ENCODE results near the gene MFSD11. TPM values are rescaled to one million over a fixed set of nuclear protein-coding genes. Genes with fewer than 3 reads are reported as not detected.

MFSD11 gene
- total RNA-seq, 1 experiment from 2014 or later = 40.4 TPM

DNA sequence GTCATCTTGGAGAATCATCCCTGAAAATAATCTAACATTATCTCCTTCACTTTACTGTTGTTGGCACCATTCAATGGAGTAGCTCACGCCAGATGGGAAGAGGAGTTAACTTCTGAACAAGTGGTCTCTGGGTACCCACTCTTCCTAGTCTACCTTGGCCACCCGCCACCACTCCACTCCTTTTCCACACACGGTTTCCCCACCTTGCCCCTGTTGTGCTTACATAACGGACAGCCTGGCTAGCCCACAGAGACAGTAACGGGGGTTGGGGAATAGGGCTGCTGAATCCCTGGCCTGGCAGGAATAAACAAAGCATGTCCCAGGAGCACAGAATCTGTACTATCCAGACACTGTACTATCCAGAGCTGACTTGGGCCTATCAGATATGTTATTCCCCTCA, 23.6 kb upstream of the MFSD11 start:
- intact Hi-C loops (cut with micrococcal nuclease; ENCODE audit: unreplicated experiment) = loop anchor here (2.0 to 5.0 kb wide), 3 partner anchors 28 to 158 kb away; no protein-coding TSS in a partner anchor
- Histone ChIP-seq H3K9me3 (no peaks in the 10 kb centered on the region), H3K27me3 (replicated peaks; ENCODE audit: control insufficient read depth, insufficient read depth, low read length) (no peaks in the 10 kb centered on the region), H3K4me1 (peaks cover 8% of the 10 kb centered on the region), H3K4me3 (ENCODE audit: low read depth, low read length) (no peak overlapping the region), H3K36me3 (ENCODE audit: control insufficient read depth, insufficient read depth, low read length) (peaks cover 3% of the 10 kb centered on the region)
- POLR2A ChIA-PET = no interaction called here
- H3K9me3 Mint-ChIP-seq (ENCODE audit: unreplicated experiment) = no peaks in the 10 kb centered on the region
- no peak for DNase-seq
- H3K36me3 Mint-ChIP-seq (ENCODE audit: insufficient read depth, unreplicated experiment) = peaks cover 50% of the 10 kb centered on the region
- no peak overlapping the region for H3K27ac Mint-ChIP-seq (ENCODE audit: unreplicated experiment)
- peaks cover 16% of the 10 kb centered on the region for H3K4me1 Mint-ChIP-seq (ENCODE audit: low read depth, unreplicated experiment)
- H3K27me3 Mint-ChIP-seq (ENCODE audit: insufficient read depth, unreplicated experiment) = no peaks in the 10 kb centered on the region
- BruUV-seq (replicated peaks) = no TSS peak
- CTCF ChIA-PET = interaction anchor here (1.1 to 1.3 kb wide), 2 partner anchors 33 to 74 kb away, joined by 3 to 4 read pairs; no protein-coding TSS in a partner anchor
- no peak overlapping the region for H3K4me3 Mint-ChIP-seq (ENCODE audit: unreplicated experiment)
- TF ChIP-seq, protein P1, sequence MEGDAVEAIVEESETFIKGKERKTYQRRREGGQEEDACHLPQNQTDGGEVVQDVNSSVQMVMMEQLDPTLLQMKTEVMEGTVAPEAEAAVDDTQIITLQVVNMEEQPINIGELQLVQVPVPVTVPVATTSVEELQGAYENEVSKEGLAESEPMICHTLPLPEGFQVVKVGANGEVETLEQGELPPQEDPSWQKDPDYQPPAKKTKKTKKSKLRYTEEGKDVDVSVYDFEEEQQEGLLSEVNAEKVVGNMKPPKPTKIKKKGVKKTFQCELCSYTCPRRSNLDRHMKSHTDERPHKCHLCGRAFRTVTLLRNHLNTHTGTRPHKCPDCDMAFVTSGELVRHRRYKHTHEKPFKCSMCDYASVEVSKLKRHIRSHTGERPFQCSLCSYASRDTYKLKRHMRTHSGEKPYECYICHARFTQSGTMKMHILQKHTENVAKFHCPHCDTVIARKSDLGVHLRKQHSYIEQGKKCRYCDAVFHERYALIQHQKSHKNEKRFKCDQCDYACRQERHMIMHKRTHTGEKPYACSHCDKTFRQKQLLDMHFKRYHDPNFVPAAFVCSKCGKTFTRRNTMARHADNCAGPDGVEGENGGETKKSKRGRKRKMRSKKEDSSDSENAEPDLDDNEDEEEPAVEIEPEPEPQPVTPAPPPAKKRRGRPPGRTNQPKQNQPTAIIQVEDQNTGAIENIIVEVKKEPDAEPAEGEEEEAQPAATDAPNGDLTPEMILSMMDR (IDR thresholded peaks at IDR 0.05; ENCODE audit: insufficient read depth in 1 of 2, low read depth in 1 of 2, low read length in 1 of 2, severe bottlenecking in 1 of 2, unreplicated experiment in 1 of 2) = no peak

DNA sequence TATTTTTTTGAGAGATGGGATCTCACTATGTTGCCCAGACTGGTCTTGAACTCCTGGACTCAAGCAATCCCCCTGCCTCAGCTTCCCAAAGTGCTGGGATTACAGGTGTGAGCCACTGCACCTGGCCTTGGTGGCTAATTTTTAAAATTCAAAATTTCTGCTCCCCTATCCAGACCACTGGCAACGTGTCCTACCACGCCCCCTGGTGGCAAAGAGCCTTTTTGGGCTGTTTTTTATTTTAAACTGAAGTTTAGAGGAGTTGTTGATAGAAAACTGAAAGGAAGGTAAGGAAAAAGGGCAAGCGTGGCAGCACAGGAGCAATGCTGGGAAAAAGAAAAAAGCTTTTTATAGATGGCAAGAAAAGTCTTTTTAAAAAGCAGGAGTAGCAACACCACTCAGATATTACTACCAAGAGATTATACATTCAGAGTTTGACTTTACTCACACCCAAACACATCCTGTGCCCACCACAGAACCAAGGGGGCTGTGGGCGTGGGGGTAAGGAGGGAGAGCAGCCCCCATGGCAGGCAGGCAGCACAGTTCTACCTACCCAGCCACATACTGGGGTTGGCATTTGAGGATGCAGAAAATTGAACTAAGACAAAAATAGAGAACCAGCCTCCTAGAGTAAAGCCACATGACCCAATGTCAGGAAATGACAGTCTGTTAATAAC, 23.0 kb upstream of the MFSD11 start:
- ChIA-PET POLR2A (no interaction called here), CTCF (no interaction called here)
- TF ChIP-seq, protein P1 (IDR thresholded peaks at IDR 0.05; ENCODE audit: insufficient read depth in 1 of 2, low read depth in 1 of 2, low read length in 1 of 2, severe bottlenecking in 1 of 2, unreplicated experiment in 1 of 2) = peak; percentile 82 to 89
- Mint-ChIP-seq H3K36me3 (ENCODE audit: insufficient read depth, unreplicated experiment) (peaks cover 57% of the 10 kb centered on the region), H3K4me3 (ENCODE audit: unreplicated experiment) (no peak overlapping the region), H3K27me3 (ENCODE audit: insufficient read depth, unreplicated experiment) (no peaks in the 10 kb centered on the region), H3K27ac (ENCODE audit: unreplicated experiment) (no peak overlapping the region), H3K9me3 (ENCODE audit: unreplicated experiment) (no peaks in the 10 kb centered on the region), H3K4me1 (ENCODE audit: low read depth, unreplicated experiment) (peaks cover 13% of the 10 kb centered on the region)
- no peaks in the 10 kb centered on the region for H3K27me3 ChIP-seq (replicated peaks; ENCODE audit: control insufficient read depth, insufficient read depth, low read length)
- H3K9me3 ChIP-seq = no peaks in the 10 kb centered on the region
- DNase-seq = peak; percentile 66 to 84
- peaks cover 5% of the 10 kb centered on the region; the same call in 1 of the 2 replicates for H3K4me1 ChIP-seq
- BruUV-seq (replicated peaks) = no TSS peak
- no peak overlapping the region for H3K4me3 ChIP-seq (ENCODE audit: low read depth, low read length)
- H3K36me3 ChIP-seq (ENCODE audit: control insufficient read depth, insufficient read depth, low read length) = peaks cover 3% of the 10 kb centered on the region
- intact Hi-C loops (cut with micrococcal nuclease; ENCODE audit: unreplicated experiment) = loop anchor here (2.0 to 5.0 kb wide), 3 partner anchors 28 to 158 kb away; no protein-coding TSS in a partner anchor

DNA sequence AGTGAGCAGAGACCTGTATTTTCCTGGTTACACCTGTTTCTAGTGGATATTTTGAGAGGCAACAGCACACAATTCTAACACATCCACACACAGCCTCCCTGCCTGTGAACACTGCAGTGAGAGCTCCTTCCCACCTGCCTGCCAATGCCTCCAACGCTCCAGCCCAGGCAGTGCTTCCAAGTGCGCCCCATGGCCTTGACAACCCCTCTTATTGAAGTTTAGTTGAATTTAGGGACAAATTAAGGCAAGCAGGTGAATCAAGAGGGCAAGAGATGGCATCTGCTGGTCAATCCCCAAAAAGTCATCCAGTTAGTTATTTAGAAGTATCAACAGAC, 22.5 kb upstream of the MFSD11 start:
- TF ChIP-seq, protein P1 (IDR thresholded peaks at IDR 0.05; ENCODE audit: insufficient read depth in 1 of 2, low read depth in 1 of 2, low read length in 1 of 2, severe bottlenecking in 1 of 2, unreplicated experiment in 1 of 2) = no peak
- ChIA-PET CTCF (no interaction called here), POLR2A (no interaction called here)
- no TSS peak for BruUV-seq (replicated peaks)
- Histone ChIP-seq H3K27me3 (replicated peaks; ENCODE audit: control insufficient read depth, insufficient read depth, low read length) (no peaks in the 10 kb centered on the region), H3K4me1 (peaks cover 5% of the 10 kb centered on the region; the same call in 1 of the 2 replicates), H3K36me3 (ENCODE audit: control insufficient read depth, insufficient read depth, low read length) (peaks cover 3% of the 10 kb centered on the region), H3K4me3 (ENCODE audit: low read depth, low read length) (no peak overlapping the region), H3K9me3 (no peaks in the 10 kb centered on the region)
- H3K36me3 Mint-ChIP-seq (ENCODE audit: insufficient read depth, unreplicated experiment) = peaks cover 62% of the 10 kb centered on the region
- no peak for DNase-seq
- peaks cover 13% of the 10 kb centered on the region for H3K4me1 Mint-ChIP-seq (ENCODE audit: low read depth, unreplicated experiment)
- H3K27me3 Mint-ChIP-seq (ENCODE audit: insufficient read depth, unreplicated experiment) = no peaks in the 10 kb centered on the region
- intact Hi-C loops (cut with micrococcal nuclease; ENCODE audit: unreplicated experiment) = loop anchor here (2.0 kb wide), 2 partner anchors 29 to 159 kb away; no protein-coding TSS in a partner anchor
- H3K4me3 Mint-ChIP-seq (ENCODE audit: unreplicated experiment) = no peak overlapping the region
- no peak overlapping the region for H3K27ac Mint-ChIP-seq (ENCODE audit: unreplicated experiment)
- no peaks in the 10 kb centered on the region for H3K9me3 Mint-ChIP-seq (ENCODE audit: unreplicated experiment)
